ENCODE results near the gene MTERF4.

The MTERF4 gene

GRCh38 chr2:241088376-241088775 lies 13.7 kb downstream of the MTERF4 start:
- no peak for DNase-seq
- ATAC-seq: no peak

- DNase-seq: no peak
- no peak for ATAC-seq
Measured at GRCh38 chr2:241087420-241088268, 14.4 kb downstream of the MTERF4 start.

GRCh38 chr2:241084856-241085444 lies 17.1 kb downstream of the MTERF4 start:
- no peak for DNase-seq
- no peak for ATAC-seq

- DNase-seq (peak; percentile 1), ATAC-seq (no peak)
Measured at GRCh38 chr2:241083091-241083415, 19.0 kb downstream of the MTERF4 start.

- ATAC-seq (no peak), DNase-seq (no peak)
Measured at GRCh38 chr2:241082341-241083090, 19.6 kb downstream of the MTERF4 start.

DNA sequence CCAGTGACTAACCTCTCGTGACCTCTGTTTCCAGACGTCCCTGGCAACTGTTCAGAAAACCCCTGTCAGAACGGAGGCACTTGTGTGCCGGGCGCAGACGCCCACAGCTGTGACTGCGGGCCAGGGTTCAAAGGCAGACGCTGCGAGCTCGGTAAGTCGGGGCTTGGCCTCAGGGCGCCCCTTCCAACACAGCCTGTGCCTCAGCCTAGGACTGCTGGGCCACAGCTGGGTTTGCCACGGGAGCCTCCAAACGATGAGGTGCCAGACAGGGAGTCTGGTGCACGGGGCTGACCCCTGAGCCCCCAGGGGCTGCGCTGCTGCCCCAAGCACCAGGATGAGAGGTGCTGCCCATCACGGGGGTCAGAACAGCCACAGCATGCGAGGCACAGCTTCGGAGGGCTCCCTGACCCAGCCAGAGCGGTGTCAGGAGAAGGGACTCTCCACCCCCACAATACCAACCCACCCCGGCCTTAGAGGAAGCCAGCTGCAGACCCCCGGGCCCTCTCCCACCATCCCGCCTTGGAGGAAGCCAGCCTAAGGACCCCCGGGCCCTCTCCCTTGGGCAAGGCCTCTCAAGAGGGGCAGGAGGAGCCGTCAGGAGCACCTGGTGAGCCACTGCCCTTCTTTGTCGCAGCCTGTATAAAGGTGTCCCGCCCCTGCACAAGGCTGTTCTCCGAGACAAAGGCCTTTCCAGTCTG lies 20.3 kb downstream of the MTERF4 start:
- DNase-seq (no peak), ATAC-seq (no peak)

GRCh38 chr2:241081190-241081642 lies 20.9 kb downstream of the MTERF4 start:
- DNase-seq: no peak
- no peak for ATAC-seq

DNA sequence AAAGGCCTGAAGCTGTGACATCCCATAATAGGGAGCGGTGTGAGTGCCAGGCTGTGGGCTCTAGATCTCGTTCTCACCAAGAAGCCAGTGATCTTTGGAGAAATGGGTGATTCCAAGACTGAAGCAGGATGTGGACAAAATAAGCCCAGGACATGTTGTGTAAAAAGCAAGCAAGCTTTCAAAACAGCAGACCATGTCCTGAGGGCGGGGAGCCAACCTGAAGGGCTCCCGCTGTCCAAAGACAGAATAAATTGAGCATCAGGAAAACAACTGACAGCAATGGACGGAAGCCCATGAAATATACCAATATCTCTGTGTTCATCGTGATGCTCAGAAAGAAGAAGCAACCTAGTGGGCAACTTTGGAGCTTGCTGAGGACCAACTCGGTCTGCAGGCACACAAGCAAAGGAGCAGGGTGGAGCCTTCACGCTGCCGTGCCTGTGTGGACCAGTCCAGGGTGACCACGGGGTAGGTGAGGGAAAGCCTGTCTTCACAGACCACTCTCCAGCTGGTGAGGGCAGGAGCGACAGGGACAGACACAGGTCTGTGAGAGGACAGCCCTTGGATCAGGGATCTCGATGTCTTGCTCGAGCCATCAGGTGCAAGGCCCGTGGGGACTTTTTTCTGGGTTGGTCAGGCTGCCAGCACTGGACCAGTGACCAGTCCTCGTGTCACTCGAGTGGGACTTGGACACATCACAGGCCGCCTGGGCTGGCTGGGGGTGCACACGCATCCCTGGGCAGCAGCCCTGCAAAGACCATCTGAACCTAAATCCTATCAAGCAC lies 21.5 kb downstream of the MTERF4 start:
- DNase-seq (no peak), ATAC-seq (no peak)

DNA sequence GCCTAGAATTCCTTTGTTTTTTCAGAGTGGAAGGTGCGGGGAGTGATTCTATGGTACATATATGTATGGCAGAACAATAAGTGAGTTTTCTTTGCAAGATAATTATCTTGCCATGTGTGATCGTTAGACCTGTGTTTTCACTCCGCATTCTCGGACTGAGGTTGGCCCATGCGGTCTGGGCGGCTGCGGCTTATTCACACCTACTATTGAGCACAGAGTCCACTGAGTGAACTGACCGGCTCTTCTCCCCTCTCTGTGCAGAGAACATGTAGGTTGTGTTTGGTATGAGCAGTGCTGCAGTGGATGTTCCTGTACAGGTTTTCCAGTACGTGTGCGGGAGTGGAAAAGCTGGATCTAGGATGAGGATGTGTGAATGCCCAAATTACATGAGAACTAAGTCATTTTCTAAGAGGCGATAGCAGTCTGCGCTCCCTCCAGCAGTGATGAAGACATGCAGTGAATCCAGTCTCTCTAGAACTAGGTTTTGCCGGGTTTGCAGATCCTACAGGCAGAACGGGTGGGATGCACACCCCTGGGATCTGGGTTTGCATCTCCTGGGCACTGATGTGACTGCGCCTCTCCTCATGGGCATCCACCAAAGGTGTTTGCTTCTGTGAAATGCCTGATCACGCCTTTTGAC lies 27.1 kb downstream of the MTERF4 start:
- no peak for DNase-seq
- ATAC-seq: no peak

GRCh38 chr2:241074065-241074818 lies 27.8 kb downstream of the MTERF4 start:
- DNase-seq (no peak), ATAC-seq (no peak)

DNA sequence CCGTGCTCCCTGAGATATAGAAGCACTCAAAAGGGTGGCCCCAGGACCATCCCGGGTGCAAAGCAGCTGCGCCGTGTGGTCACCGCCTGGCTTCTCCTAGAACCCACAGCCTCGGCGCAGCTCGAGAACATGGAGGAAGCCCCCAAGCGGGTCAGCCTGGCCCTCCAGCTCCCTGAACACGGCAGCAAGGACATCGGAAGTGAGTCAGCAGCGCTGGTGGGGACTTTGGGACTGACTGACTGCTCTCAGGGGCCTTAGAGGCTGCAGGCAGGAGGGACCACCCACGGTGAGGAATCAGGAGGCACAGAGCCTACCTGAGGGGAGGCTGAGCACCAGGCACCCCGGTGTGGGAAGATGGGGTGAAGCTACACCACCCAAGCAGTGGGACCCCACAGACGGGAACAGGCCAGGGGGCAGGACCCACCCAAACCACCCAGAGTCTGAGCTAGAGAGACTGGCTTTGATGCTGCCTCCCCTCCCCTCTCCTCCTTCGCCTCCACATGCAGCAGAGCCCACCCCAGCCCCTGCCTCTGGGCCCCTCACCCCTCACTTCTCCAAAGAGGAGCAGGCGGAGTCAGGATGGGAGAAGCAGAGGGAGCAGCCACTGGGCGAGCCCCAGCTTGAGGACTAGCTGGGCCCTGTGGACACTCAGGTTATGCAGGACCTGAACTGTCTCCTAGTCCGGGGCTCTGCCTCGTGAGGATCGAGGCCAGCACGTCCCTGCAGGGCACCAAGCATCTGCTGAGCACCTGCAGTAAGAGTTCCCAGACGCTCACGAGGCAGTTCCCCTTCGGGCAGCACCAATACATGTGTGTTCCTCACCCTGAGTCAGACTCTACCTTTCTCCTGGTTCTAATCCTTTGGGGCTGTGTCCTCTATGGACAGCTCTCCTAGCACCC lies 28.7 kb downstream of the MTERF4 start:
- DNase-seq: no peak
- no peak for ATAC-seq

GRCh38 chr2:241072553-241073165 lies 29.4 kb downstream of the MTERF4 start:
- ATAC-seq: no peak
- no peak for DNase-seq

DNA sequence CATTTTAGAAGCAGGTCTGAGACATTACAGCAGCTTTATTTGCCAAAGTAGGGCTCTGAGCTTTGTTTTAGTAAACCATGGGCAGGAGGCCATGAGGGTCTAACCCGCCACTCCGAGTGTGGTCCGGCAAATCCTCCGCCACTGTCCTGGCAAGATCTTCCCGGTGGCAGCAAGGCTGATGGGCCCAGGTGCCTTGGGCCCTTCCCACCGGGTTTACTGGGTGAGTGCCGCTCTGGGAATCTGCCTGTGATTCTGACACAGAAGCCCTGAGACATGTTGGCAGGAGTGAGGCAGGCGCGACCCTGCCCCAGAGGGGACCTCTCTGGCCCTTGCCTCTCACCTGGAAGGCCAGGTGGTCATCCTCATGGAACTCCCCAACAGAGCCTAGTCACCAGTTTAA lies 29.9 kb downstream of the MTERF4 start:
- DNase-seq: no peak
- no peak for ATAC-seq

DNA sequence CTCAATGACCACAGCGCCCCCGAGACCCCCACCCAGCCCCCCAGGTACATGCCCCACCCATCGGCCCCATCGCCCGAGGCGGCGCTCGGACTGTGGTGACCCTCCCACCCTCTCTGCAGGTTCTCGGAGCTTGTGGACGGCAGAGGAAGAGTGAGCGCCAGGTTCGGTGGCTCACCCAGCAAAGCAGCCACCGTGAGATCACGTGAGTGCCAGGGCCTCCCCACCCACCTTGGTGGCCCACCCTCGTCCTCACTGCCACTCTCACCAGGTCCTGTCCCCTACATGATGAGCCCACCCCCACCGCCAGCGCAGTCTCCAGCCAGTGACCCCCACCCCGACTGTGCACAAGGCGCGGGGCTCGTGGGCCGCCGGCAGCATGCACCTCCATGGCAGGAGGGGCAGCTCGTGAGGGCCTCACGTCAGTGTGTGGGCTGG lies 30.4 kb downstream of the MTERF4 start:
- ATAC-seq (no peak), DNase-seq (no peak)

GRCh38 chr2:241070811-241071676 lies 31.0 kb downstream of the MTERF4 start:
- ATAC-seq: no peak
- no peak for DNase-seq

DNA sequence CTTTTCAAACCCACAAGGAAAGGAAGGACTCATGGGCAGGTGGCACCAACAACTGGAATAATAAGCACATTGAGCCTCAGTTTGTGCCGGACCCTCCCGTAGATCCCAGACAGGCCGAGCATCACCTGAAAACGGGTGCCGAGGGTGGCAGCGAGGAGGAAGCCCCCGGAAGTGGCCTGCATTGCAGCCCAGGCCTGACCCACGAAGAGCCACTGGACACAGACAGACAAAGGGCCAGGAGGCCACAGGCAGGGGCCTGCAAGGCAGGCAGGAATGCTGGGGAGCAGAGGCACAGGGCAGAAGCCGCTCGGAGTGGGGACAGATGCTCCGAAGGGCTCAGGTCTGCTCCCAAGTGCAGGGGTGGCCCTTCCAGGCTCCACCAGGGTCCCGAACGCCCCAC lies 31.7 kb downstream of the MTERF4 start:
- DNase-seq (no peak), ATAC-seq (no peak)

DNA sequence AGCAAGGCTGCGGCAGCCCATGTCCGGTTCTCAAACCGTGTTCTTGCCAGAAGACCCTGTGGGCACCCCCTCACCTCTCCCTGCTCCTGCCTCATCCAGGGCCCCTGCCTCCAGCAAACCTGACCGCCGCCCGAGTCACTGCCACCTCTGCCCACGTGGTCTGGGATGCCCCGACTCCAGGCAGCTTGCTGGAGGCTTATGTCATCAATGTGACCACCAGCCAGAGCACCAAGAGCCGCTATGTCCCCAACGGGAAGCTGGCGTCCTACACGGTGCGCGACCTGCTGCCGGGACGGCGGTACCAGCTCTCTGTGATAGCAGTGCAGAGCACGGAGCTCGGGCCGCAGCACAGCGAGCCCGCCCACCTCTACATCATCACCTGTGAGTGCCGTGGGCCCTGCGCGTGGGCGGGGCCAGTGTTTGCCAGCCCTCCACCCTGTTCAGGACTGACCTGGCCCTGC lies 32.2 kb downstream of the MTERF4 start:
- DNase-seq: no peak
- no peak for ATAC-seq

All from stimulated activated naive CD8-positive, alpha-beta T cell treated with anti-CD3 and anti-CD28 coated beads, Interleukin-15, Interleukin-2, amounts not matched to agents 100 U/mL and 50 U/mL, for 24 hours (primary cell).